Epithelial cell of prostate (primary cell): ENCODE results near the gene LEKR1.
"Not testable (repeated sequence)": the region's sequence is repeated elsewhere in the genome, so short reads cannot be mapped to it uniquely, and the experiment has no call there.

Experiments used
- DNase-seq: peaks from one replicate; pipeline ENCODE4 v3.0.0-alpha.2; 2011; ENCODE audit warnings: low read depth, low spot score
- H3K27ac ChIP-seq: fragments of 450-650 bp; 2 replicates; pipeline ENCODE4 v1.5.1; 2017; ENCODE audit warnings: mild to moderate bottlenecking

LEKR1 gene

GRCh38 chr3:156803952-156804741 is 22.0 kb upstream of the LEKR1 start:
- H3K27ac ChIP-seq: peak overlapping the region; percentile 27
- no peak for DNase-seq

- peak overlapping the region; percentile 99 for H3K27ac ChIP-seq
- DNase-seq: no peak
Observed at GRCh38 chr3:156806698-156807097, 19.5 kb upstream of the LEKR1 start.

- H3K27ac ChIP-seq: peak overlapping the region; percentile 99
Observed at GRCh38 chr3:156808025-156808424, 18.1 kb upstream of the LEKR1 start.

GRCh38 chr3:156811089-156811862 is 14.9 kb upstream of the LEKR1 start:
- peak overlapping the region; percentile 99 for H3K27ac ChIP-seq
- peak; percentile 92 for DNase-seq

More at GRCh38 chr3:156808025-156808424, 18.1 kb upstream of the LEKR1 start:
- no peak for DNase-seq

- peak overlapping the region; percentile 99 for H3K27ac ChIP-seq
- DNase-seq: peak; percentile 95
Observed at GRCh38 chr3:156812521-156813335, 13.4 kb upstream of the LEKR1 start.

- H3K27ac ChIP-seq: peak overlapping the region; percentile 99
- DNase-seq: no peak
Observed at GRCh38 chr3:156814295-156814694, 11.9 kb upstream of the LEKR1 start.

- no peak for DNase-seq
- peak overlapping the region; percentile 99 for H3K27ac ChIP-seq
Observed at GRCh38 chr3:156816091-156816793, 9.9 kb upstream of the LEKR1 start.

- peak overlapping the region; percentile 99 for H3K27ac ChIP-seq
- no peak for DNase-seq
Observed at GRCh38 chr3:156816794-156817645, 9.1 kb upstream of the LEKR1 start.

- no peak for DNase-seq
- H3K27ac ChIP-seq: peak overlapping the region; percentile 99
Observed at GRCh38 chr3:156817646-156818272, 8.4 kb upstream of the LEKR1 start.

GRCh38 chr3:156818273-156818651 is 7.9 kb upstream of the LEKR1 start:
- peak overlapping the region; percentile 99 for H3K27ac ChIP-seq
- no peak for DNase-seq

GRCh38 chr3:156818890-156819289 is 7.3 kb upstream of the LEKR1 start:
- peak overlapping the region; percentile 99 for H3K27ac ChIP-seq
- DNase-seq: peak; percentile 48

GRCh38 chr3:156819842-156820691 is 6.1 kb upstream of the LEKR1 start:
- peak overlapping the region; percentile 99 for H3K27ac ChIP-seq
- no peak for DNase-seq

GRCh38 chr3:156820692-156821080 is 5.5 kb upstream of the LEKR1 start:
- peak overlapping the region; percentile 99 for H3K27ac ChIP-seq
- no peak for DNase-seq

- not testable (repeated sequence) for DNase-seq, H3K27ac ChIP-seq
Observed at GRCh38 chr3:156822626-156823260, 3.4 kb upstream of the LEKR1 start.

GRCh38 chr3:156825795-156826143 is 384 bp upstream of the LEKR1 start:
- peak overlapping the region; percentile 98 for H3K27ac ChIP-seq
- no peak for DNase-seq

GRCh38 chr3:156826896-156827882 is 1.0 kb downstream of the LEKR1 start:
- DNase-seq: no peak
- H3K27ac ChIP-seq: peak overlapping the region; percentile 98
